HG03571 (cell line): ENCODE results near the gene BEST3.
A peak's percentile ranks its signal among the peaks of the same experiment; 100 is the strongest.
"Not testable (repeated sequence)": the region's sequence is repeated elsewhere in the genome, so short reads cannot be mapped to it uniquely, and the experiment has no call there.

Experiments used
- ATAC-seq: cut with Tn5 transposase; IDR thresholded peaks from one replicate; pipeline ENCODE4 v1.9.1; 2021; ENCODE audit not compliant: unreplicated experiment

BEST3 gene

DNA sequence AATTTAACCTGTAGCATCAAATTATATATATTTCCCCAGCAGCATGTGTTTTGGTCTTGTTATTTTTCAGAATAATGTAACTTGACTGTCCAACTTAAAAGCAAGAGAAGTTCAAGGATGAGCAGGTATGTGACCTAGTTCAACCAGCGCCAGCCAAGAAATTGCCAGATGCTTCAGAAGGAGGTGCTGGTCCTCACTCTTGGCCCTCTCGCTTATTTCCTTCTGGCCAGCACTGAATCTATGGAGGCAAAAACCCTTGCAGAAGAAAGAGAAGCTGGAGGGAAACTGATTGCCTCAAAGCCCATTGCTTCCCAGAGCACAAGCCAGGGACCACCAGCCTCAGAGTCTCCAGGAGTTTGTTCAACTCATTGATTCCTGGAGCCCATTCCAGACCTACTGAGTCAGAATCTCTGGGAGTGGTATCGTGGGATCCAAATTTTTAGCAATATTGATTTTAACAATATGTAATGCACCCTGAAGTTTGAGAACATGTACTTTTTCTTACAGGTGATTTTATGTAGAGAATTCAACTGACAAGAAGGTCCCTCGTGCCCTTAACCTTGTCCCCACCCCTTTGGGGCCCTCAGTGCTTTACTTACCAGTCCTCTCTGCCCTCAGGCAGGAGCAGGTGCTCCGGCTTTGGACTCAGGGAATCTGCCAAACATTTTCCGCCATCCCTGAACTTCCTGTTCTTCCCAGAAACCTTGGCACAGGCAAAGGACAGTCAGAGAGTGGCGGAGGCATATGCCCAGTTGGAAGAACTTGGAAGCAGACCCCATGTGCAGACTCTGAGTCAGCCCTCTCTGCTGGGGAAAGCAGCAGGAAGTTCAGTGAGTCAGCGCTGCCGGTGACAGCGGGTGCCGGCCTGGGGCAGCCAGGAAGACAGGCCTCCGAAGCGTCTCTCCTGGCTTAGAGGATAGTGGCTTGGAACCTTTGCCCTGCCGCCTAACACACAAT lies 10.4 kb downstream of the BEST3 start:
- peak; percentile 49 for ATAC-seq

DNA sequence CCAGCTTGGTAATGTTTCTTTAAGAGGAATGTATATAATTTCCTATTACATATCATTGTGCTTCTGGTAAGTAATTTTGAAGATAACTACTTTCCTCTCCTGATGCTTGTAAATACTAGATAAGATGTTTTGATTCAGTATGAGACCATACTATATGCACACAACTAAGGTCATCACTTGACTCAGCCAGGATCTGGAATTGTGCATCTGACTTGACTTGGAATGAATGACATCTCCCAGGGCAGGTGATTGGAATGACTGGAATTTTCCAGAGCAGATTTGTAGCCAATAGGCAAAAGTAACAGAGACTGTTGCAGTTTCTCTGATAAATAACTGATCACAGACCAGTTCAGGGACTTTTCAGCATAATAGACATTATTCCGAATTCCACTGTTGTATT lies 11.1 kb downstream of the BEST3 start:
- ATAC-seq: no peak

GRCh38 chr12:69687390-69687789 lies 11.7 kb downstream of the BEST3 start:
- no peak for ATAC-seq

GRCh38 chr12:69686731-69687130 lies 12.4 kb downstream of the BEST3 start:
- no peak for ATAC-seq

DNA sequence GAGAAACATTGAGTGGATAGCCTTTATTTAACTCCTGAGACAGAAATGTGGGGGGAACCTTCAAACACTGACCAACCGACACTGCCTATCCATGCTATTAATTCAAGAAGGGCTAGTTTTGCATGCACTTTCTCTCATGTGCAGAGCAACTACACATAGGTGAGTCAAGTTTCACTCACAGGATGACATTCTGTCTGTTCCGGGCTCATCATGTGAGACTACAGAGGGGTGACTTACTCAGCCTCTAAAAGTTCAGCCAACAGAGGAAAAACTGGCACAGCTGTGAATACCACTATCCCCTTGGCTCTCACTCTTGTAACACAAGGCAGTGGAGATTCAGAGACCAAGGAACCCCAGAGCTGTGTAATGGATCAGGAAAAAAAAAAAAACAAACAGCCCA lies 13.3 kb downstream of the BEST3 start:
- no peak for ATAC-seq

GRCh38 chr12:69684466-69684865 lies 14.6 kb downstream of the BEST3 start:
- no peak for ATAC-seq

- ATAC-seq: no peak
These were observed 16.9 kb downstream of the BEST3 start for GRCh38 chr12:69682110-69682755.

DNA sequence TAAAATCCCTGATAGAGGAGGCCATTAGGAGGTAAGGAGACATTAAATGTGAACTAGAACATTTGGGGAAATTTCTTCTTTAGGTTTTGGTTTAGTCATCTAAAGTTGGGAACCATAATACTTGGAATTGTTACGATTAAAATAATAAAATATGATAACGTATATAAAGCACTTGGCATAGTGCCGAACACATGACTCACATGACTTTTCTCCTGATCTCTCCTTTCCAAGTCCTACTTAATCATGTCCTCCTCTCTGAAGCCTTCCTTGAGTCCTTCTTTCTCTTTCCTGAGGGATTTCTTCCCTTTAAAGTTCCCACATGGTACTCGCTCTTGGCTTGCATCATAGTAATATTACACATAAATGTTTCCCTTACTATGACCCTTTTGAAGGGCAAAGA lies 20.0 kb downstream of the BEST3 start:
- no peak for ATAC-seq

GRCh38 chr12:69676257-69677012 lies 22.7 kb downstream of the BEST3 start:
- ATAC-seq: no peak

DNA sequence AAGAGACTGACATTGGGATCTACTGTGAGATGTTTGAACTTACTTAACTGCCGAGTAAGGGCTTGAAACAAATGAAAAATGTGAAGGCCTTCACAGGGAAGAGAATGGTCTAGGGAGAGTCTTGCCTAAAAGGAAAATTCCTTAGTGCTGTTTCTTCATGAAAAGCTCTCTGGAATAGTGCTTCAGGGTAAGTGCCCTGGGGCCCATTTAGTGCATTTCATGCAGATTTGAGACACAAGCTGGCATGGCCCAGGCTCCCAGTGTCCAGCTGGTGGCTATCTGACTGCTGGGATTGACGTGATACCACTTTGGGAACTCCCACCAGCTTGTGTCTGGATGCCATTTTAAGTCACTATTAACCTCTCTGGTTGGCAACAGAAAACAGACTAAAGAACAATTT lies 26.9 kb downstream of the BEST3 start:
- no peak for ATAC-seq

DNA sequence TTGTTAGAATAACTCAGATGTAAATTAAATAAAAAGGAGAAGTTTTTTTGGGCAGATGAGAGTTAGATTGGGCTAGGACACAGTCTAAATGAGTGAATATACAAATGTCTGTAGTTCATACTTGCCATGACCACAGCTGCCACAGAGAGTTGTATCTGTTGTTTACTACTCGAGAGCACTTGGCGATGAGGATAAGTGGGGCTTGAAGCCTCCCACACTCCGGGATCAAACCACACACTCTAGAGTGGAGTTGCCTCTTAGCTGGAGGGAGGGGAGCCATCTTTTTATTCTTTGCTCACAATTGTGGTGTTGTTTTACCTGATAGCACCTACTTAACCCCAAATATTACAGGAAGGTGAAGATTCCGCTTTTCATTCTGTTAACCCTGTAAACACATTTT lies 27.5 kb downstream of the BEST3 start:
- ATAC-seq: no peak

- no peak for ATAC-seq
These were observed 32.3 kb downstream of the BEST3 start for GRCh38 chr12:69666798-69667197.

GRCh38 chr12:69664930-69665377 lies 34.1 kb downstream of the BEST3 start:
- not testable (repeated sequence) for ATAC-seq

GRCh38 chr12:69663726-69664125 lies 35.4 kb downstream of the BEST3 start:
- ATAC-seq: no peak

DNA sequence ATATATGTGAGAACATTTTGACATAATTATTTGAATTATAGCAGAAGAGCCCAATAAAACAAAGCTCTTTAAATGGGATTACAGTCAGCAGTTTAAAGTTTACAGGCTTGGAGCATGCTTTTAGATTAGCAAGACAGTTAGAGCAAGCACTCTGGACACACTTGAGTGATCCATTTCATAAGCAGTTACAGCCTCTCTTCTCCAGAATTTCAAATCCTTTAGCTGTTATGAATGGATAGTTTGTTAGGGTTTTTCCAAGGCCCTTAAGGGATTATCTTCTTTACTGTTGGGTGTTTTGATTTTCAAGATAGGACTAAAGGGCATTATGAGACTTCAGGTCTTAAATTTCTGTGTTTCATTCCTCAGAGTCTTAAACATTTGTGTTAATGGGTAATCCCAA lies 36.3 kb downstream of the BEST3 start:
- no peak for ATAC-seq

DNA sequence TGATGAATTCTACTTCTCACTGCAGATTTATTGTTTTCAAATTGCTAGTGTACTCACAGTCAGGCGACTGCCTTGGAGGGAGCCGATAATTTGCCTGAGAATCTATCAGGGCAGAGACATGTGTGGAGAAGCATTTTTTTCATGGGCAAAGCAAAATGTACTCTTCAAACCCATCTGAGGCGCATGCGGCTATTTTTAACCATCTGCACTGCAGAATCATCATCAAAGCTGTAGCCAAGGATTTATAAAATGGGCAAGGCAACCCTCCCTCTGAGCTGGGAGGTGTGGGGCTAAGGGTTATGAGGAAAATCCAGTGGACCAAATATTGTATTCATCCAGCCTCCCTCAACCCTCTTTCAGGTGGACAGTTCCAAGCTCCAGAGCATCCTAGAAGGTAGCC lies 37.7 kb downstream of the BEST3 start:
- no peak for ATAC-seq

DNA sequence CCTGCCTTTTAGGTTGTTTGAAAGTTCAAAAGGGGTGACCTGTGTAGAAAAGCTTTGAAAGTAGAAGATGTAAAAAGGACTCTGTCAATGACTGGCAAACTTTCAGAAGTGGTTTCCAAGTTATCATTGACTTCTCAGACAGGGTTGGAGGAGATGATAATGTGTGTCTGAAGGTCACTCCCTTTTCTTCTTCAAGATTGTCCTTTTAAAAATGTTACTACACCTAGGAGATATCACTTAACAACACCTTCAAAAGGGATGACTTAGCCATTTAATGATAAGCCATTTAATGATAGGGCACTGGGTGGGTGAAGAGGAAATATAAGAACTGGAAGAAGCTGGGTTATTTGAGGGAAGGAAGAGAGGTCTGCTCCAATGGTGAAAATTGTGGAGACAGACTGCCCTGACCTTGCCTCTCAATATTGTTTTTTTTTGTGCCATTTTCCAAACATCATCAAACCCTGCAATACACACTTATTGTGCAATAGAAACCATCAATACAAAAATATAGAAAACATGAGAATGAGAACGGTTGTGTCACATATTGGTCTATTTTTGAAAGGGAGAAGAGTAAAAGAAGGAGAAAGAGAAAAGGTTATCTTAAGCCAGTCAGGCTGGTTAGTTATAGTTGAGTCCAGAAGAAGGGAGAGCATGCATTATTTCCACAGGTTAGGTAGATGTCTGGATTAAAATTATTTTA lies 38.8 kb downstream of the BEST3 start:
- ATAC-seq: no peak

GRCh38 chr12:69658203-69658602 lies 40.9 kb downstream of the BEST3 start:
- no peak for ATAC-seq

DNA sequence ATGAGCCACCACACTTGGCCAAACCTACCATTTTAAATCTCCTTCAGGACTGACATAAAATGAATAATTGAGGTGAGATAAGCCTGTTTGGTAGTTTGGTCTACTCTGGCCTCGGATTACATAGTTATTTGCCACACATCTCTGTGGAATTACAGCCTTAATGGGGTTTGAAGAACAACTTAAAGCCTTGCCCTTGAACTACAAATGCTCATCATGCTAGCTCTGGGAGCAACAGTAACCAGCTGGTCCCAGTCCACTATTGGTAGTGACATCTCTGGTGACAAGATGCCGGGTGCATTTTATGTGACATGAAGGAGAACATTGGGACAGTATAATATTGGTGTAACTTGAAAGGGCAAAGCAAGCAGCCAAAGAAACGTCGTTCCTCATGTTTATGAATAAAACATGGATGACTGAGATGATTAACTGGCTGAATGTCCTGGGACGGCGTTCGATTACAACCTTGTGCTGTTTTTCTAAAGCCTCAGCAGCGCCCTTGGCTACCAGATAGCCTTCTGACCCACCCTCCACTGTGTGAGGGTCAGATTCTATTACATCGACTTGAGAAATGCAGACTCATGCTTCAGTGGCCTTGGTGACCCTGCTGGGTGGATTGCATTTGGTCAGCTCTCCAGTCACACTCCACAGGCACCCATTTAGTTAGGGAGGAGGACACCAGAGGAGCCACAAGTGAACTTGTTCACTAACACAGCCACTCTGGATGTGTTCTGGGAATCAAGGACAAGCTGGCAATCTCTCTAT lies 41.5 kb downstream of the BEST3 start:
- ATAC-seq: no peak
